ENCODE results near the gene MBNL1. TPM values are rescaled to one million over a fixed set of nuclear protein-coding genes. Genes with fewer than 3 reads are reported as not detected.

The MBNL1 gene
- total RNA-seq, 1 experiment from 2014 or later, result 140 TPM

DNA sequence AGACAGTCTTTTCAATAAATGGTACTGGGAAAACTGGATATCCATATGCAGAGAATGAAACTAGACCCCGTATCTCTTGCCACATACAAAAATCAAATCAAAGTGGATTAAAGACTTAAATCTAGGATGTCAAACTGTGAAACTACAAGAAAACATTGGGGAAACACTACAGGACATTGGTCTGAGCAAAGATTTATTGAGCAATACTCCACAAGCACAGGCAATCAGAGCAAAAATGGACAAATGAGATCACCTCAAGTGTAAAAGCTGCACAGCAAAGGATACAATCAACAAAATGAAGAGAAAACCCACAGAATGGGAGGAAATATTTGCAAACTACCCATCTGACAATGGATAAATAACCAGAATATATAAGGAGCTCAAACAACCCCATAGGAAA lies 38.4 kb upstream of the MBNL1 start:
- intact Hi-C loops (cut with micrococcal nuclease; ENCODE audit: unreplicated experiment) (no loop called here), in situ Hi-C loops (cut with HindIII; ENCODE audit: low pct_unique_long_range_greater_than_20kb, low sequenced_read_pairs) (no loop called here)
- H3K27ac ChIP-seq (ENCODE audit: low read length), result no peak overlapping the region
- peaks cover 2% of the 10 kb centered on the region; the same call in 1 of the 2 replicates for H3K27me3 ChIP-seq (ENCODE audit: control insufficient read depth, insufficient read depth, low read length)
- TF ChIP-seq, protein P1, sequence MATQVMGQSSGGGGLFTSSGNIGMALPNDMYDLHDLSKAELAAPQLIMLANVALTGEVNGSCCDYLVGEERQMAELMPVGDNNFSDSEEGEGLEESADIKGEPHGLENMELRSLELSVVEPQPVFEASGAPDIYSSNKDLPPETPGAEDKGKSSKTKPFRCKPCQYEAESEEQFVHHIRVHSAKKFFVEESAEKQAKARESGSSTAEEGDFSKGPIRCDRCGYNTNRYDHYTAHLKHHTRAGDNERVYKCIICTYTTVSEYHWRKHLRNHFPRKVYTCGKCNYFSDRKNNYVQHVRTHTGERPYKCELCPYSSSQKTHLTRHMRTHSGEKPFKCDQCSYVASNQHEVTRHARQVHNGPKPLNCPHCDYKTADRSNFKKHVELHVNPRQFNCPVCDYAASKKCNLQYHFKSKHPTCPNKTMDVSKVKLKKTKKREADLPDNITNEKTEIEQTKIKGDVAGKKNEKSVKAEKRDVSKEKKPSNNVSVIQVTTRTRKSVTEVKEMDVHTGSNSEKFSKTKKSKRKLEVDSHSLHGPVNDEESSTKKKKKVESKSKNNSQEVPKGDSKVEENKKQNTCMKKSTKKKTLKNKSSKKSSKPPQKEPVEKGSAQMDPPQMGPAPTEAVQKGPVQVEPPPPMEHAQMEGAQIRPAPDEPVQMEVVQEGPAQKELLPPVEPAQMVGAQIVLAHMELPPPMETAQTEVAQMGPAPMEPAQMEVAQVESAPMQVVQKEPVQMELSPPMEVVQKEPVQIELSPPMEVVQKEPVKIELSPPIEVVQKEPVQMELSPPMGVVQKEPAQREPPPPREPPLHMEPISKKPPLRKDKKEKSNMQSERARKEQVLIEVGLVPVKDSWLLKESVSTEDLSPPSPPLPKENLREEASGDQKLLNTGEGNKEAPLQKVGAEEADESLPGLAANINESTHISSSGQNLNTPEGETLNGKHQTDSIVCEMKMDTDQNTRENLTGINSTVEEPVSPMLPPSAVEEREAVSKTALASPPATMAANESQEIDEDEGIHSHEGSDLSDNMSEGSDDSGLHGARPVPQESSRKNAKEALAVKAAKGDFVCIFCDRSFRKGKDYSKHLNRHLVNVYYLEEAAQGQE (IDR thresholded peaks at IDR 0.05; ENCODE audit: insufficient read depth in 1 of 2, low read depth in 2 of 2, low read length in 1 of 2), result no peak
- TF ChIP-seq SIN3A (IDR thresholded peaks at IDR 0.05; ENCODE audit: borderline replicate concordance, insufficient read depth, low read depth, low read length), result no peak
- ChIA-PET POLR2A (no interaction called here), CTCF (no interaction called here)
- no peaks in the 10 kb centered on the region for H3K36me3 ChIP-seq (ENCODE audit: control insufficient read depth, insufficient read depth, low read length)
- H3K4me3 ChIP-seq (ENCODE audit: low read depth in 2 of 2, low read length in 2 of 2), result no peak overlapping the region
- H3K4me1 ChIP-seq (ENCODE audit: control insufficient read depth, insufficient read depth, low read length), result no peaks in the 10 kb centered on the region
- DNase-seq (ENCODE audit: low read depth, low spot score) (no peak), ATAC-seq (no peak)
- no peaks in the 10 kb centered on the region for H3K9me3 ChIP-seq (ENCODE audit: control insufficient read depth, insufficient read depth, low read depth, low read length)
- BruUV-seq (replicated peaks), result no TSS peak

DNA sequence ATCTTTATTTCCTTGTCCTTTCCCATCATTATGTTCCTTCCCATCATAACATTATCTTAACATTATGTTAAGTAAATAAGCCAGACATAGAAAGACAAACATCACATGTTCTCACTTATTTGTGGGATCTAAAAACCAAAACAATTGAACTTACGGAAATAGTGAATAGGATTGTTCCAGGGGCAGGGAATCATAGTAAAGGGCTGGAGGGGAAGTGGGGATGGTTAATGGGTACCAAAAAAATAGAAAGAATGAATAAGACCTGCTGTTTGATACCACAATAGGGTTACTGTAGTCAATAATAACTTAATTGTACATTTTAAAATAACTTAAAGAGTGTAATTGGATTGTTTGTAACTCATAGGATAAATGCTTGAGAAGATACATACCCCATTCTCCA lies 36.7 kb upstream of the MBNL1 start:
- H3K4me3 ChIP-seq (ENCODE audit: low read depth in 2 of 2, low read length in 2 of 2), result no peak overlapping the region
- no peak for DNase-seq (ENCODE audit: low read depth, low spot score)
- no peaks in the 10 kb centered on the region for H3K4me1 ChIP-seq (ENCODE audit: control insufficient read depth, insufficient read depth, low read length)
- intact Hi-C loops (cut with micrococcal nuclease; ENCODE audit: unreplicated experiment), result no loop called here
- TF ChIP-seq, protein P1 (IDR thresholded peaks at IDR 0.05; ENCODE audit: insufficient read depth in 1 of 2, low read depth in 2 of 2, low read length in 1 of 2), result no peak
- TF ChIP-seq, protein P2, sequence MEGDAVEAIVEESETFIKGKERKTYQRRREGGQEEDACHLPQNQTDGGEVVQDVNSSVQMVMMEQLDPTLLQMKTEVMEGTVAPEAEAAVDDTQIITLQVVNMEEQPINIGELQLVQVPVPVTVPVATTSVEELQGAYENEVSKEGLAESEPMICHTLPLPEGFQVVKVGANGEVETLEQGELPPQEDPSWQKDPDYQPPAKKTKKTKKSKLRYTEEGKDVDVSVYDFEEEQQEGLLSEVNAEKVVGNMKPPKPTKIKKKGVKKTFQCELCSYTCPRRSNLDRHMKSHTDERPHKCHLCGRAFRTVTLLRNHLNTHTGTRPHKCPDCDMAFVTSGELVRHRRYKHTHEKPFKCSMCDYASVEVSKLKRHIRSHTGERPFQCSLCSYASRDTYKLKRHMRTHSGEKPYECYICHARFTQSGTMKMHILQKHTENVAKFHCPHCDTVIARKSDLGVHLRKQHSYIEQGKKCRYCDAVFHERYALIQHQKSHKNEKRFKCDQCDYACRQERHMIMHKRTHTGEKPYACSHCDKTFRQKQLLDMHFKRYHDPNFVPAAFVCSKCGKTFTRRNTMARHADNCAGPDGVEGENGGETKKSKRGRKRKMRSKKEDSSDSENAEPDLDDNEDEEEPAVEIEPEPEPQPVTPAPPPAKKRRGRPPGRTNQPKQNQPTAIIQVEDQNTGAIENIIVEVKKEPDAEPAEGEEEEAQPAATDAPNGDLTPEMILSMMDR (IDR thresholded peaks at IDR 0.05), result no peak
- TF ChIP-seq POLR2AphosphoS5 (IDR thresholded peaks at IDR 0.05; ENCODE audit: low read depth, low read length) (no peak), TCF7L2 (IDR thresholded peaks at IDR 0.05; ENCODE audit: low read depth, low read length) (no peak), SIN3A (IDR thresholded peaks at IDR 0.05; ENCODE audit: borderline replicate concordance, insufficient read depth, low read depth, low read length) (no peak)
- CTCF ChIA-PET, result no interaction called here
- H3K27ac ChIP-seq (ENCODE audit: low read length), result no peak overlapping the region
- H3K36me3 ChIP-seq (ENCODE audit: control insufficient read depth, insufficient read depth, low read length), result no peaks in the 10 kb centered on the region
- POLR2A ChIA-PET, result no interaction called here
- no TSS peak for BruUV-seq (replicated peaks)
- H3K27me3 ChIP-seq (ENCODE audit: control insufficient read depth, insufficient read depth, low read length), result peaks cover 2% of the 10 kb centered on the region; the same call in 1 of the 2 replicates
- H3K9me3 ChIP-seq (ENCODE audit: control insufficient read depth, insufficient read depth, low read depth, low read length), result no peaks in the 10 kb centered on the region
- in situ Hi-C loops (cut with HindIII; ENCODE audit: low pct_unique_long_range_greater_than_20kb, low sequenced_read_pairs), result no loop called here
- no peak for ATAC-seq

Data from Panc1 (cell line).